GM23338 (cell line): ENCODE measurements around the gene CXXC5.

Source experiments
- CREB1 ChIP-seq: fragments of 250-450 bp; sonication (Bioruptor Pico); IDR thresholded peaks from 2 replicates; pipeline ENCODE4 v1.5.0; 2020; ENCODE audit warnings: low read depth, mild to moderate bottlenecking, moderate library complexity
- CTCF ChIP-seq, 2 experiments: fragments of 200-600 bp in 1 of 2; sonication (generic) in 1 of 2; conservative IDR thresholded peaks; 2 replicates each; pipeline versions ENCODE4 v1.5.1 to v1.6.1; 2016 to 2017; ENCODE audit warnings: antibody characterized with exemption in 2 of 2, low read depth in 2 of 2, mild to moderate bottlenecking in 2 of 2, moderate library complexity in 1 of 2
- EZH2 ChIP-seq: fragments of 200-600 bp; sonication (generic); IDR thresholded peaks from one replicate; pipeline ENCODE4 v1.8.0; 2017; ENCODE audit warnings: antibody characterized with exemption, mild to moderate bottlenecking, low read depth; ENCODE audit not compliant: unreplicated experiment
- EZH2phosphoT487 ChIP-seq: fragments of 200-600 bp; sonication (generic); IDR thresholded peaks from one replicate; pipeline ENCODE4 v1.8.1; 2018; ENCODE audit warnings: antibody characterized with exemption; ENCODE audit not compliant: unreplicated experiment
- POLR2AphosphoS5 ChIP-seq: IDR thresholded peaks from 2 replicates; pipeline ENCODE4 v1.6.1; 2016; ENCODE audit warnings: antibody characterized with exemption, low read depth
- REST ChIP-seq: IDR thresholded peaks from one replicate; pipeline ENCODE4 v1.6.1; 2018; ENCODE audit warnings: antibody characterized with exemption; ENCODE audit not compliant: unreplicated experiment
- STAT1 ChIP-seq: IDR thresholded peaks from one replicate; pipeline ENCODE4 v1.6.1; 2016; ENCODE audit warnings: antibody characterized with exemption; ENCODE audit not compliant: unreplicated experiment

- TF ChIP-seq POLR2AphosphoS5 = no peak
- TF ChIP-seq CTCF (conservative IDR thresholded peaks at IDR 0.05; ENCODE audit: low read depth in 2 of 2) = no peak
- TF ChIP-seq STAT1 = no peak
- TF ChIP-seq CREB1 (CRISPR knock-in tag) = no peak
- no peak for TF ChIP-seq REST
- TF ChIP-seq EZH2 = no peak
- no peak for TF ChIP-seq EZH2phosphoT487
Observed at GRCh38 chr5:139644646-139645429, 3.3 kb upstream of the CXXC5 start.
